ENCODE results near the gene C5orf24.

DNA sequence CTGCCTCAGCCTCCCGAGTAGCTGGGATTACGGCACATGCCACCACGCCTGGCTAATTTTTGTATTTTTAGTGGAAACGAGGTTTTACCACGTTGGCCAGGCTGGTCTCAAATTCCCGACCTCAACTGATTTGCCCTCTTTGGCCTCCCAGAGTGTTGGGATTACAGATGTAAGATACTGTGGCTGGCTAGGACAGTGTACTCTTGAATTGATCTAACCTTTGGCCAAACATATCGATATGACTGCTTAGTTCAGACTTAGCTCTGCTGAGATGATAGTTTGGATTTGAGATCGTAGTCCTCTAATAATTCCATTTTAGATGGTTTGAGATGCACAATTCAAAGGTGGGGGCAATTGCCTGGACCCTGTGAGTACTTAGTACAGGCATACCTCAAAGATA, 43.6 kb downstream of the C5orf24 start:
- TF ChIP-seq EZH2 (IDR thresholded peaks at IDR 0.05): no peak
- TF ChIP-seq, protein P1, sequence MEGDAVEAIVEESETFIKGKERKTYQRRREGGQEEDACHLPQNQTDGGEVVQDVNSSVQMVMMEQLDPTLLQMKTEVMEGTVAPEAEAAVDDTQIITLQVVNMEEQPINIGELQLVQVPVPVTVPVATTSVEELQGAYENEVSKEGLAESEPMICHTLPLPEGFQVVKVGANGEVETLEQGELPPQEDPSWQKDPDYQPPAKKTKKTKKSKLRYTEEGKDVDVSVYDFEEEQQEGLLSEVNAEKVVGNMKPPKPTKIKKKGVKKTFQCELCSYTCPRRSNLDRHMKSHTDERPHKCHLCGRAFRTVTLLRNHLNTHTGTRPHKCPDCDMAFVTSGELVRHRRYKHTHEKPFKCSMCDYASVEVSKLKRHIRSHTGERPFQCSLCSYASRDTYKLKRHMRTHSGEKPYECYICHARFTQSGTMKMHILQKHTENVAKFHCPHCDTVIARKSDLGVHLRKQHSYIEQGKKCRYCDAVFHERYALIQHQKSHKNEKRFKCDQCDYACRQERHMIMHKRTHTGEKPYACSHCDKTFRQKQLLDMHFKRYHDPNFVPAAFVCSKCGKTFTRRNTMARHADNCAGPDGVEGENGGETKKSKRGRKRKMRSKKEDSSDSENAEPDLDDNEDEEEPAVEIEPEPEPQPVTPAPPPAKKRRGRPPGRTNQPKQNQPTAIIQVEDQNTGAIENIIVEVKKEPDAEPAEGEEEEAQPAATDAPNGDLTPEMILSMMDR (IDR thresholded peaks at IDR 0.05): no peak
- TF ChIP-seq EZH2phosphoT487 (IDR thresholded peaks at IDR 0.05): no peak

Measured in neural progenitor cell (in vitro differentiated cells).